HCT116 (cell line): ENCODE results near the gene TMEM128.
"Not testable (repeated sequence)": the region's sequence is repeated elsewhere in the genome, so short reads cannot be mapped to it uniquely, and the experiment has no call there.

Experiments used
- MAX ChIP-seq: IDR thresholded peaks from 2 replicates; pipeline ENCODE4 v1.6.1; 2012
- POLR2A ChIP-seq: IDR thresholded peaks from 2 replicates; pipeline ENCODE4 v1.7.0; 2011; ENCODE audit warnings: borderline replicate concordance; ENCODE audit not compliant: insufficient read depth, insufficient read length; ENCODE audit errors: extremely low read depth
- POLR2AphosphoS5 ChIP-seq: IDR thresholded peaks from 2 replicates; pipeline ENCODE4 v1.6.1; 2011; ENCODE audit warnings: mild to moderate bottlenecking, low read depth, low read length, moderate library complexity

GRCh38 chr4:4257705-4258104 lies 9.7 kb upstream of the TMEM128 start:
- TF ChIP-seq MAX, POLR2A, POLR2AphosphoS5: not testable (repeated sequence)
